Endothelial cell (in vitro differentiated cells): ENCODE measurements around the gene DNAJC4. TPM values are rescaled to one million over a fixed set of nuclear protein-coding genes. Genes with fewer than 3 reads are reported as not detected.
"Not testable (repeated sequence)": the region's sequence is repeated elsewhere in the genome, so short reads cannot be mapped to it uniquely, and the experiment has no call there.

Source experiments
- DNase-seq: peaks from one replicate; pipeline ENCODE4 v3.0.0; 2021; ENCODE audit warnings: low spot score
- H3K27ac Mint-ChIP-seq: one replicate; pipeline ENCODE4 v1.8.0; 2021; ENCODE audit warnings: mixed read lengths, inconsistent platforms; ENCODE audit not compliant: unreplicated experiment
- H3K27me3 Mint-ChIP-seq: one replicate; pipeline ENCODE4 v1.8.0; 2021; ENCODE audit warnings: mild to moderate bottlenecking, moderate library complexity, mixed read lengths, inconsistent platforms; ENCODE audit not compliant: unreplicated experiment
- H3K36me3 Mint-ChIP-seq: one replicate; pipeline ENCODE4 v1.8.0; 2021; ENCODE audit warnings: mild to moderate bottlenecking, low read depth, mixed read lengths, inconsistent platforms; ENCODE audit not compliant: unreplicated experiment
- H3K4me1 Mint-ChIP-seq: one replicate; pipeline ENCODE4 v1.8.0; 2021; ENCODE audit warnings: mild to moderate bottlenecking, mixed read lengths, inconsistent platforms; ENCODE audit not compliant: unreplicated experiment
- H3K4me3 Mint-ChIP-seq: one replicate; pipeline ENCODE4 v1.8.0; 2021; ENCODE audit warnings: mild to moderate bottlenecking, mixed read lengths, inconsistent platforms; ENCODE audit not compliant: unreplicated experiment
- H3K9me3 Mint-ChIP-seq: one replicate; pipeline ENCODE4 v1.8.0; 2021; ENCODE audit warnings: mixed read lengths, inconsistent platforms; ENCODE audit not compliant: unreplicated experiment
- total RNA-seq: library from RNA; stranded (reverse); fragmentation: NEBNext Ultra II Directional; extraction: Animal tissue kit (Norgen Biotek cat#: 25700); gene quantifications from one replicate; pipeline ENCODE4 v1.2.1, GENCODE V29; 2021; ENCODE audit not compliant: unreplicated experiment
- TF ChIP-seq, protein P1 (sequence below): fragments of 200-600 bp; sonication (generic); IDR thresholded peaks from one replicate; pipeline ENCODE4 v1.5.0; 2021; ENCODE audit warnings: antibody characterized with exemption; ENCODE audit not compliant: unreplicated experiment

DNAJC4 gene
- total RNA-seq, 1 donor from 2014 or later = 38.0 TPM

- peaks cover 17% of the 10 kb centered on the region for H3K27me3 Mint-ChIP-seq
- DNase-seq = no peak
- peaks cover 16% of the 10 kb centered on the region for H3K4me1 Mint-ChIP-seq
- H3K4me3 Mint-ChIP-seq = peak overlapping the region; percentile 62
- TF ChIP-seq, protein P1, sequence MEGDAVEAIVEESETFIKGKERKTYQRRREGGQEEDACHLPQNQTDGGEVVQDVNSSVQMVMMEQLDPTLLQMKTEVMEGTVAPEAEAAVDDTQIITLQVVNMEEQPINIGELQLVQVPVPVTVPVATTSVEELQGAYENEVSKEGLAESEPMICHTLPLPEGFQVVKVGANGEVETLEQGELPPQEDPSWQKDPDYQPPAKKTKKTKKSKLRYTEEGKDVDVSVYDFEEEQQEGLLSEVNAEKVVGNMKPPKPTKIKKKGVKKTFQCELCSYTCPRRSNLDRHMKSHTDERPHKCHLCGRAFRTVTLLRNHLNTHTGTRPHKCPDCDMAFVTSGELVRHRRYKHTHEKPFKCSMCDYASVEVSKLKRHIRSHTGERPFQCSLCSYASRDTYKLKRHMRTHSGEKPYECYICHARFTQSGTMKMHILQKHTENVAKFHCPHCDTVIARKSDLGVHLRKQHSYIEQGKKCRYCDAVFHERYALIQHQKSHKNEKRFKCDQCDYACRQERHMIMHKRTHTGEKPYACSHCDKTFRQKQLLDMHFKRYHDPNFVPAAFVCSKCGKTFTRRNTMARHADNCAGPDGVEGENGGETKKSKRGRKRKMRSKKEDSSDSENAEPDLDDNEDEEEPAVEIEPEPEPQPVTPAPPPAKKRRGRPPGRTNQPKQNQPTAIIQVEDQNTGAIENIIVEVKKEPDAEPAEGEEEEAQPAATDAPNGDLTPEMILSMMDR = no peak
- H3K9me3 Mint-ChIP-seq = no peaks in the 10 kb centered on the region
- H3K27ac Mint-ChIP-seq = no peak overlapping the region
- H3K36me3 Mint-ChIP-seq = peaks cover 11% of the 10 kb centered on the region
Measured at GRCh38 chr11:64244107-64244506, 13.8 kb downstream of the DNAJC4 start.

GRCh38 chr11:64244966-64245365 is 14.6 kb downstream of the DNAJC4 start:
- Mint-ChIP-seq H3K27me3 (peaks cover 12% of the 10 kb centered on the region), H3K4me3 (peak overlapping the region; percentile 91), H3K4me1 (peaks cover 25% of the 10 kb centered on the region), H3K9me3 (no peaks in the 10 kb centered on the region), H3K27ac (no peak overlapping the region), H3K36me3 (peaks cover 11% of the 10 kb centered on the region)
- no peak for DNase-seq
- TF ChIP-seq, protein P1 = no peak

GRCh38 chr11:64245401-64245796 is 15.1 kb downstream of the DNAJC4 start:
- Mint-ChIP-seq H3K4me3 (peak overlapping the region; percentile 91), H3K4me1 (peaks cover 23% of the 10 kb centered on the region), H3K36me3 (peaks cover 11% of the 10 kb centered on the region), H3K27ac (no peak overlapping the region), H3K27me3 (peaks cover 8% of the 10 kb centered on the region), H3K9me3 (no peaks in the 10 kb centered on the region)
- no peak for DNase-seq
- TF ChIP-seq, protein P1 = no peak

DNA sequence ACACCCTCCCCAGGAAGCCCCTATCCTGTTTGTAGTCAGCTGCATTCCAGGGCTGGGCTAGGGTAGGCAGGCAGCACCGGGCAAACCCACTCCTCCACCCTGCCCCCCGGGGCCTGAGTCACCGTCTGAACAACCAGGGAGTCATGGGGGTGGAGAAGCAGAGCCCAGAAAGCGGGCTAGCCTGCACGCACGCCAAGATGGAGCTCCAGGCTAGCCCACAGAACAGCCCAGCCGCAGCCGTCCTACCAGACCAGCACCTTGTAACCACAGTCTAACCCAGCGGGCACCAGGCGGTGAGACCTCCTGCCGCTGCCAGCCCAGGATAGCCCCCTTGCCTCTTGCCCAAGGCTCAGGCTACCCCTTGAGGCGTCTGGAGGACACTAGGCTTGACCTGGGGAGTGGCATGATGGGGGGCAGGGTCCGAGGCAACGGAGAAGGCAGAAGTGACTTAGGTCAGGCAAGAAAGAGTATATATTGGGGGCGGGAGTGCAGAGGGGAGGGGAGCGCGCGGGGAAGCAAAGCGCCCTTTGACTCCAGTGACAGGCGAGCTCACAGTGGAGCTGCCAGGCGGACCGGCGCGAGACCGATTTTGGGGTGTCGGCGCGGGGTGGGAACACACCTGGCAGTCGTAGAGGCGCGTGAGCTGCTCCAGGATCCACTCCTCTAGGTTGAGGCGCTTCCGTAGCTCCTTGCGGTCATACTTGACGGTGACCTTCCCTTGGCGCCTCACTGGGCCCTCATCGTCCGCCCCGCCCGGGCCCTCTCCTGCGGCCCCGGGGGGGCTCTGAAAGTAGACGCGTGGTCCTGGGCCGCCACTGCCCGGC is 15.7 kb downstream of the DNAJC4 start:
- H3K4me1 Mint-ChIP-seq = peaks cover 22% of the 10 kb centered on the region
- H3K4me3 Mint-ChIP-seq = peak overlapping the region; percentile 91
- peaks cover 8% of the 10 kb centered on the region for H3K27me3 Mint-ChIP-seq
- no peaks in the 10 kb centered on the region for H3K9me3 Mint-ChIP-seq
- no peak for DNase-seq
- TF ChIP-seq, protein P1 = no peak
- H3K36me3 Mint-ChIP-seq = peaks cover 11% of the 10 kb centered on the region
- no peak overlapping the region for H3K27ac Mint-ChIP-seq

DNA sequence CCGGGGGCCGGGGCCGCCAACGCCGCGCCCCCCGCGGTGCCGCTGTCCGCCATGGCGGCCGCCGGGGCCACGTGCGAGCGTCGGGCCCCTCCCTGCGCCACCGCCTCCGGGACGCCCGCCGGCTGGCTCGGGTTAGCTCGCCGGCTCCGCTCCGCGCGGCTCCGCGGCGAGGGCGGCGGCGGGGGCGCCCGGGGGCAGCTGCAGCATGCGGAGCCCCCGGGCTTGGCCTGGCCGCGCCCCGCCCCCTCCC is 16.2 kb downstream of the DNAJC4 start:
- not testable (repeated sequence) for DNase-seq, H3K27ac Mint-ChIP-seq, H3K27me3 Mint-ChIP-seq, H3K4me3 Mint-ChIP-seq, H3K9me3 Mint-ChIP-seq
- Mint-ChIP-seq H3K36me3 (peaks cover 11% of the 10 kb centered on the region), H3K4me1 (peaks cover 22% of the 10 kb centered on the region)
